GM12891 (cell line): ENCODE data around the gene MYL11.

Source experiments
- POLR2A ChIP-seq: IDR thresholded peaks from 2 replicates; pipeline ENCODE4 v1.6.1; 2011; ENCODE audit warnings: low read depth, low read length, control low read depth
- POLR2AphosphoS5 ChIP-seq: IDR thresholded peaks from 2 replicates; pipeline ENCODE4 v1.6.1; 2011; ENCODE audit warnings: low read depth, low read length, control low read depth

GRCh38 chr16:30414159-30414558, 39.6 kb downstream of the MYL11 start:
- no peak for TF ChIP-seq POLR2AphosphoS5
- TF ChIP-seq POLR2A, result no peak
